Endometrial microvascular endothelial cells (primary cell): ENCODE measurements around the gene DUS1L. TPM values are rescaled to one million over a fixed set of nuclear protein-coding genes. Genes with fewer than 3 reads are reported as not detected.

Experiments used
- in situ Hi-C: cut with HindIII; loops from 2 replicates; pipeline ENCODE4 v1.10.0; 2017; ENCODE audit warnings: low sequenced_read_pairs, low pct_unique_long_range_greater_than_20kb; ENCODE audit errors: inconsistent ontology term
- total RNA-seq: library from RNA; depleted of rRNA; stranded (reverse); fragments of >200 nt; gene quantifications from one replicate; pipeline ENCODE4 v1.2.3, GENCODE V29; 2015; ENCODE audit errors: inconsistent ontology term

Gene DUS1L
- total RNA-seq, 1 donor from 2014 or later, result 70.0 TPM

DNA sequence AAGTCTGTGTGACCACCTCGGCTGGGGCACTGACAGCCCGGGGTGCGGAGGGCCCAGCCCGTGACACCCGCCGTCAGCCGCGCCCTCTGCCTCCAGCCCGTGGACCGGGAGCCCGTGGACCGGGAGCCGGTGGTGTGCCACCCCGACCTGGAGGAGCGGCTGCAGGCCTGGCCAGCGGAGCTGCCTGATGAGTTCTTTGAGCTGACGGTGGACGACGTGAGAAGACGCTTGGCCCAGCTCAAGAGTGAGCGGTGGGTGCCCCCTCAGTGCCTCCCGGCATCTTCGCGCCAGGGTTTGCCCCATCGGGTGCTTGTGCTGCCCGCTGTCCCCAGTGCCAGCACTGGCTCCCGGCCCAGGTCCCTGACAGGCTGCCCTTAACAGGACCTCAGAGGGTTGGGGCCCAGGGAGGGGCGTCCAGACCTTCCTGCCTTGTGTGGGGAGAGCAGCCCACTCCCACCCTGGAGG, 56.6 kb downstream of the DUS1L start:
- in situ Hi-C loops, result no loop called here

DNA sequence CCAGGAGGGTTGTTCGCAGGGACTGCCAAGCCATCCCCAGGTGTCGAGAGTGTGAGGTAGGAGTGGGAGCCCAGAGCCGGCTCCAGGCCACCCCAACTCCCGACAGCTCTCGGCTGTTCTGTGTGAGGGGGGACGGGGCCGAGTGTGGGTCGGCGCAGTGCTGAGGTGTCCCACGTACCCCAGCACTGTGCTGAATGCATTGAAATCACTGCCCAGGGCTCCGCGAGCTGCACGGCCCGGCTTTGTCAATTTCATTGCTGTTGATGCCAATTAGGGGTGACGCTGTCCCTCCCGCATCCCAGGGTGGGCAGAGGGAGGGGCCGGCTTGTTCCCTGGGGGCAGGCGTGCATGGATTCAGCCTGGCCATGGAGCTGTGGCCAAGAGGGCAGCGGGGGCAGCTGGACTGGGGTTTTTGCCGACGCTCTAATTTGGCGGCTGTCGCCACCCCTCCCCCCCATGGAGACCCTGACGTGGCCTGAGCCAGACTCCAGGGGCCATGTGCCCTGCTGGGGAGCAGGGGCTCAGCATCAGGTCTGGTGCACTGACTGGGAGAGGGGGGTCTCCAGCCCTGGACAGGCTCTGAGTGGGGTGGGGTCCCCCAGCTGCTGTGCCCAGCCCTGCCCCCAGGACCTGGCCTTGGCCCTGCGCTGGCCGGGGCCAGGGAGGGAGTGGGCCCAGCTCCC, 57.2 kb downstream of the DUS1L start:
- in situ Hi-C loops, result no loop called here

Other genes starting within 250 kb of the DUS1L start
- gene MCRIP1, start 232.5 kb downstream of the DUS1L start, total RNA-seq, result 97.0 TPM
- gene PPP1R27, start 230.8 kb downstream of the DUS1L start, total RNA-seq, result not detected
- gene P4HB, start 205.3 kb downstream of the DUS1L start, total RNA-seq, result 1,412 TPM
- 471 TPM for gene ARHGDIA, start 194.5 kb downstream of the DUS1L start, total RNA-seq
- 284 TPM for gene ALYREF, start 174.2 kb downstream of the DUS1L start, total RNA-seq
- gene ANAPC11, start 174.1 kb downstream of the DUS1L start, total RNA-seq, result 166 TPM
- gene NPB, start 163.6 kb downstream of the DUS1L start, total RNA-seq, result not detected
- 41.0 TPM for gene PCYT2, start 154.4 kb downstream of the DUS1L start, total RNA-seq
- gene SIRT7, start 147.6 kb downstream of the DUS1L start, total RNA-seq, result 14.3 TPM
- 21.0 TPM for gene MAFG, start 138.1 kb downstream of the DUS1L start, total RNA-seq
- 60.9 TPM for gene PYCR1, start 128.5 kb downstream of the DUS1L start, total RNA-seq
- gene MYADML2, start 118.6 kb downstream of the DUS1L start, total RNA-seq, result not detected
- not detected for gene NOTUM, start 104.6 kb downstream of the DUS1L start, total RNA-seq
- 12.2 TPM for gene ASPSCR1, start 88.2 kb downstream of the DUS1L start, total RNA-seq
- 159 TPM for gene CENPX, start 42.9 kb downstream of the DUS1L start, total RNA-seq
- gene LRRC45, start 42.5 kb downstream of the DUS1L start, total RNA-seq, result 23.0 TPM
- gene RAC3, start 34.1 kb downstream of the DUS1L start, total RNA-seq, result 30.2 TPM
- gene DCXR, start 28.1 kb downstream of the DUS1L start, total RNA-seq, result 133 TPM
- 36.0 TPM for gene RFNG, start 14.0 kb downstream of the DUS1L start, total RNA-seq
- gene GPS1, start 13.9 kb downstream of the DUS1L start, total RNA-seq, result 140 TPM
- 76.7 TPM for gene FASN, start 32.4 kb upstream of the DUS1L start, total RNA-seq
- 3.1 TPM for gene CCDC57, start 147.0 kb upstream of the DUS1L start, total RNA-seq
- 345 TPM for gene SLC16A3, start 163.2 kb upstream of the DUS1L start, total RNA-seq
- 74.1 TPM for gene CSNK1D, start 207.9 kb upstream of the DUS1L start, total RNA-seq